HepG2 (cell line): ENCODE results near the gene OTUD4. TPM values are rescaled to one million over a fixed set of nuclear protein-coding genes. Genes with fewer than 3 reads are reported as not detected.

ENCODE experiments used
- AKAP8 ChIP-seq: sonication (generic); formaldehyde crosslinking; IDR thresholded peaks from 2 replicates; pipeline ENCODE4 v1.5.1; 2020; ENCODE audit warnings: mild to moderate bottlenecking, missing genetic modification reagents
- ATAD3A ChIP-seq: sonication (generic); formaldehyde crosslinking; IDR thresholded peaks from 2 replicates; pipeline ENCODE4 v1.4.0; 2020; ENCODE audit warnings: missing genetic modification reagents
- FOXK1 ChIP-seq: sonication (generic); formaldehyde crosslinking; IDR thresholded peaks from 2 replicates; pipeline ENCODE4 v1.4.0; 2020; ENCODE audit warnings: low read depth, missing genetic modification reagents, borderline replicate concordance
- JARID2 ChIP-seq: sonication (generic); formaldehyde crosslinking; IDR thresholded peaks from 2 replicates; pipeline ENCODE4 v1.8.1; 2023; ENCODE audit warnings: missing genetic modification reagents, inconsistent platforms; ENCODE audit not compliant: insufficient replicate concordance
- MAFF ChIP-seq: IDR thresholded peaks from 2 replicates; pipeline ENCODE4 v1.6.1; 2011; ENCODE audit warnings: low read depth, low read length, improper control_type of control experiment
- PRDM4 ChIP-seq: sonication (generic); formaldehyde crosslinking; IDR thresholded peaks from 2 replicates; pipeline ENCODE4 v1.9.0; 2021; ENCODE audit warnings: missing genetic modification reagents, borderline replicate concordance
- TEAD2 ChIP-seq: sonication (generic); formaldehyde crosslinking; IDR thresholded peaks from 2 replicates; pipeline ENCODE4 v1.9.0; 2021; ENCODE audit warnings: missing genetic modification reagents
- WIZ ChIP-seq: sonication (generic); formaldehyde crosslinking; IDR thresholded peaks from 2 replicates; pipeline ENCODE4 v1.5.1; 2020; ENCODE audit warnings: mild to moderate bottlenecking, missing genetic modification reagents
- ZBTB4 ChIP-seq: sonication (generic); formaldehyde crosslinking; IDR thresholded peaks from 2 replicates; pipeline ENCODE4 v1.4.0; 2020; ENCODE audit warnings: missing genetic modification reagents, mild to moderate bottlenecking, borderline replicate concordance
- polyA plus RNA-seq, 8 experiments: library from polyadenylated mRNA; depleted of rRNA in 3 of 8; stranded (reverse) in 7 of 8; unstranded in 1 of 8; fragments of >200 nt; fragmentation: Illumina TruSeq in 4 of 8; extraction: Trizol in 4 of 8; gene quantifications; 2 replicates each; pipeline versions ENCODE4 v1.2.1 to v1.2.3, GENCODE V29; 2011 to 2016; ENCODE audit warnings: low read depth in 4 of 8, missing spikeins in 1 of 8, mixed read lengths in 1 of 8; ENCODE audit not compliant: insufficient read depth in 1 of 8
- total RNA-seq, 5 experiments: library from RNA; depleted of rRNA; stranded (reverse); fragments of >200 nt; fragmentation: Illumina TruSeq; extraction: Trizol; gene quantifications; 2 replicates each; pipeline ENCODE4 v1.2.3, GENCODE V29; 2016; ENCODE audit warnings: low read depth in 1 of 5
- TF ChIP-seq, protein P1 (sequence below): sonication (generic); formaldehyde crosslinking; conservative IDR thresholded peaks from 2 replicates; pipeline ENCODE4 v1.5.0; 2020; ENCODE audit warnings: missing genetic modification reagents
- TF ChIP-seq, protein P2 (sequence below): sonication (generic); formaldehyde crosslinking; IDR thresholded peaks from 2 replicates; pipeline ENCODE4 v1.5.1; 2020; ENCODE audit warnings: mild to moderate bottlenecking, missing genetic modification reagents, borderline replicate concordance
- TF ChIP-seq, protein P3 (sequence below): sonication (generic); formaldehyde crosslinking; IDR thresholded peaks from 2 replicates; pipeline ENCODE4 v1.9.0; 2022; ENCODE audit warnings: low read depth, missing genetic modification reagents

Gene OTUD4
- total and polyA plus RNA-seq, 2 of the 13 experiments (the other 11 are each of a cell fraction or from before 2014, with no cell fraction given): 16.1 to 18.0 TPM

DNA sequence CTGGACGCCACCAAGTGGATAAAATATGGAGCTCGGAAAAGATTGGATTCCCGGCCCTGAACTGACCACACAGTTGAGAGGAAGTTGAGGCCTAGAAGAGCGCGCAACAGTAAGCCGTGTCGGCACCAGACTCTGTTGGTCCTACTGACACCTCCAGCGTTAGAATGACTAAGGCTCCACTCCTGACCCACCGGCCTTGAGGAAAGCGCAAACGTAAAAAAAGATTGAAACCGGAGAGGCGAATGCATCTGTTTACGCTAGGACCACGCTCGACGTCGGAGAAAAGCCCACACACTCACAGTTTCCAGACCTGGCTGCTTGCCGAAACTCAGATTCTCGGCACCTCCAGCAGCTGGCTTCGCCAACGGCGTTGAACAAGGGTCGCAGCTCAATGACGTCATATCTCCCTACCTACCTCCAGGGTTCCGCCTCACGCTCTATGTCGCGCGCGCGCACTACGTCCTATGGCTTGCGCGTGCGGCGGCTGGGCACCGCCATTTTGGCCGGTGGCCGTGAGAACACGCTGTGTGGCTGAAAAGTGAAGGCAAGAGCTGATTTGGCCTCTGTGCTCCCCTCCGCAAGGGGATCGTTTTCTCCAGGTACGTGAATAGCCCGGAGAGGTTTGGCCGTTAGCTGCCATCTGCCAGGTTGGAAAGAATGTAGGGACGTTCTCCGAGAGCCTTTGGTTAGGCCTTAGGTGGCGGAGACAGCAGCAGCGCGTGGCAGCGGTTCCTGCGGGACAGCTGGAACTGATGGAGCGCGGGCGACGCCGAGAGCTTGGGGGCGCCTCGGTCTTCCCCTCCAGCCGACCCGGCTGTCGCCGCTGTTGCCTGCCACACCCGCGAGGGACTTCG lies 82.3 kb downstream of the OTUD4 start, which contains the start of the genes ABCE1 and ANAPC10 (continued):
- 0 out of 2 replicates have a peak, but pooled peaks have one; percentile 82 for TF ChIP-seq ZBTB4 (CRISPR knock-in tag)
- TF ChIP-seq, protein P1, sequence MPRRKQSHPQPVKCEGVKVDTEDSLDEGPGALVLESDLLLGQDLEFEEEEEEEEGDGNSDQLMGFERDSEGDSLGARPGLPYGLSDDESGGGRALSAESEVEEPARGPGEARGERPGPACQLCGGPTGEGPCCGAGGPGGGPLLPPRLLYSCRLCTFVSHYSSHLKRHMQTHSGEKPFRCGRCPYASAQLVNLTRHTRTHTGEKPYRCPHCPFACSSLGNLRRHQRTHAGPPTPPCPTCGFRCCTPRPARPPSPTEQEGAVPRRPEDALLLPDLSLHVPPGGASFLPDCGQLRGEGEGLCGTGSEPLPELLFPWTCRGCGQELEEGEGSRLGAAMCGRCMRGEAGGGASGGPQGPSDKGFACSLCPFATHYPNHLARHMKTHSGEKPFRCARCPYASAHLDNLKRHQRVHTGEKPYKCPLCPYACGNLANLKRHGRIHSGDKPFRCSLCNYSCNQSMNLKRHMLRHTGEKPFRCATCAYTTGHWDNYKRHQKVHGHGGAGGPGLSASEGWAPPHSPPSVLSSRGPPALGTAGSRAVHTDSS (CRISPR knock-in tag): no peak
- TF ChIP-seq TEAD2 (CRISPR knock-in tag): no peak; the same call in 1 of the 2 replicates
- TF ChIP-seq, protein P2, sequence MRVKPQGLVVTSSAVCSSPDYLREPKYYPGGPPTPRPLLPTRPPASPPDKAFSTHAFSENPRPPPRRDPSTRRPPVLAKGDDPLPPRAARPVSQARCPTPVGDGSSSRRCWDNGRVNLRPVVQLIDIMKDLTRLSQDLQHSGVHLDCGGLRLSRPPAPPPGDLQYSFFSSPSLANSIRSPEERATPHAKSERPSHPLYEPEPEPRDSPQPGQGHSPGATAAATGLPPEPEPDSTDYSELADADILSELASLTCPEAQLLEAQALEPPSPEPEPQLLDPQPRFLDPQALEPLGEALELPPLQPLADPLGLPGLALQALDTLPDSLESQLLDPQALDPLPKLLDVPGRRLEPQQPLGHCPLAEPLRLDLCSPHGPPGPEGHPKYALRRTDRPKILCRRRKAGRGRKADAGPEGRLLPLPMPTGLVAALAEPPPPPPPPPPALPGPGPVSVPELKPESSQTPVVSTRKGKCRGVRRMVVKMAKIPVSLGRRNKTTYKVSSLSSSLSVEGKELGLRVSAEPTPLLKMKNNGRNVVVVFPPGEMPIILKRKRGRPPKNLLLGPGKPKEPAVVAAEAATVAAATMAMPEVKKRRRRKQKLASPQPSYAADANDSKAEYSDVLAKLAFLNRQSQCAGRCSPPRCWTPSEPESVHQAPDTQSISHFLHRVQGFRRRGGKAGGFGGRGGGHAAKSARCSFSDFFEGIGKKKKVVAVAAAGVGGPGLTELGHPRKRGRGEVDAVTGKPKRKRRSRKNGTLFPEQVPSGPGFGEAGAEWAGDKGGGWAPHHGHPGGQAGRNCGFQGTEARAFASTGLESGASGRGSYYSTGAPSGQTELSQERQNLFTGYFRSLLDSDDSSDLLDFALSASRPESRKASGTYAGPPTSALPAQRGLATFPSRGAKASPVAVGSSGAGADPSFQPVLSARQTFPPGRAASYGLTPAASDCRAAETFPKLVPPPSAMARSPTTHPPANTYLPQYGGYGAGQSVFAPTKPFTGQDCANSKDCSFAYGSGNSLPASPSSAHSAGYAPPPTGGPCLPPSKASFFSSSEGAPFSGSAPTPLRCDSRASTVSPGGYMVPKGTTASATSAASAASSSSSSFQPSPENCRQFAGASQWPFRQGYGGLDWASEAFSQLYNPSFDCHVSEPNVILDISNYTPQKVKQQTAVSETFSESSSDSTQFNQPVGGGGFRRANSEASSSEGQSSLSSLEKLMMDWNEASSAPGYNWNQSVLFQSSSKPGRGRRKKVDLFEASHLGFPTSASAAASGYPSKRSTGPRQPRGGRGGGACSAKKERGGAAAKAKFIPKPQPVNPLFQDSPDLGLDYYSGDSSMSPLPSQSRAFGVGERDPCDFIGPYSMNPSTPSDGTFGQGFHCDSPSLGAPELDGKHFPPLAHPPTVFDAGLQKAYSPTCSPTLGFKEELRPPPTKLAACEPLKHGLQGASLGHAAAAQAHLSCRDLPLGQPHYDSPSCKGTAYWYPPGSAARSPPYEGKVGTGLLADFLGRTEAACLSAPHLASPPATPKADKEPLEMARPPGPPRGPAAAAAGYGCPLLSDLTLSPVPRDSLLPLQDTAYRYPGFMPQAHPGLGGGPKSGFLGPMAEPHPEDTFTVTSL: no peak
- no peak for TF ChIP-seq JARID2 (CRISPR knock-in tag)
- no peak for TF ChIP-seq AKAP8 (CRISPR knock-in tag)
- no peak; the same call in 1 of the 2 replicates for TF ChIP-seq WIZ
- TF ChIP-seq MAFF: no peak
- TF ChIP-seq, protein P3, sequence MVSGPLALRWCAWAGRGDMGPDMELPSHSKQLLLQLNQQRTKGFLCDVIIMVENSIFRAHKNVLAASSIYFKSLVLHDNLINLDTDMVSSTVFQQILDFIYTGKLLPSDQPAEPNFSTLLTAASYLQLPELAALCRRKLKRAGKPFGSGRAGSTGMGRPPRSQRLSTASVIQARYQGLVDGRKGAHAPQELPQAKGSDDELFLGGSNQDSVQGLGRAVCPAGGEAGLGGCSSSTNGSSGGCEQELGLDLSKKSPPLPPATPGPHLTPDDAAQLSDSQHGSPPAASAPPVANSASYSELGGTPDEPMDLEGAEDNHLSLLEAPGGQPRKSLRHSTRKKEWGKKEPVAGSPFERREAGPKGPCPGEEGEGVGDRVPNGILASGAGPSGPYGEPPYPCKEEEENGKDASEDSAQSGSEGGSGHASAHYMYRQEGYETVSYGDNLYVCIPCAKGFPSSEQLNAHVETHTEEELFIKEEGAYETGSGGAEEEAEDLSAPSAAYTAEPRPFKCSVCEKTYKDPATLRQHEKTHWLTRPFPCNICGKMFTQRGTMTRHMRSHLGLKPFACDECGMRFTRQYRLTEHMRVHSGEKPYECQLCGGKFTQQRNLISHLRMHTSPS (CRISPR knock-in tag): no peak
- TF ChIP-seq FOXK1 (CRISPR knock-in tag): peak; percentile 83; the same call in 1 of the 2 replicates
- no peak for TF ChIP-seq PRDM4
- no peak for TF ChIP-seq ATAD3A
